22Rv1 (cell line): Measurements from ENCODE around the gene CENPW.

Experiments
- ZFX ChIP-seq: fragments of 450-650 bp; IDR thresholded peaks from 2 replicates; pipeline ENCODE4 v1.6.1; 2017; ENCODE audit warnings: antibody characterized with exemption, borderline replicate concordance
- TF ChIP-seq, protein P1 (sequence below): fragments of 450-650 bp; IDR thresholded peaks from 2 replicates; pipeline ENCODE4 v1.5.1; 2017; ENCODE audit warnings: mild to moderate bottlenecking

DNA sequence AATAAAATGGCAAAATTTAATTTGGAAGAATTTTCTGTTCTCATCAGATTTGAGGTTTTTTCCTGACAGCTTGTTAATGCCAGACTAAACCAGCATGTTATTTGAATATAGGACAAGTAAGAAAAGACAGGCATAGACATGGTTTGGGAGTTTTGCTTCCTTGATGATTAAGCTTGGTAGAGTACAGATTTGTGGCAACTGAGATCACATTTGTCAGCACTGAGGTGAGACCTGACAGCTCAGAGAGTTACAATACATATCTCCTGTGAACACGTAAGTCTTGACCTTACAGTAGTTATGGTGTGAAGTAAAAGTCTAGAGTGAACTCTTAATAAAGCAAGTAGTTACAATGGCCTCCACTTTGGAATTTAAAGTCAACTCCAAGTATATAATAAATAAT is 34.5 kb downstream of the CENPW start:
- TF ChIP-seq, protein P1, sequence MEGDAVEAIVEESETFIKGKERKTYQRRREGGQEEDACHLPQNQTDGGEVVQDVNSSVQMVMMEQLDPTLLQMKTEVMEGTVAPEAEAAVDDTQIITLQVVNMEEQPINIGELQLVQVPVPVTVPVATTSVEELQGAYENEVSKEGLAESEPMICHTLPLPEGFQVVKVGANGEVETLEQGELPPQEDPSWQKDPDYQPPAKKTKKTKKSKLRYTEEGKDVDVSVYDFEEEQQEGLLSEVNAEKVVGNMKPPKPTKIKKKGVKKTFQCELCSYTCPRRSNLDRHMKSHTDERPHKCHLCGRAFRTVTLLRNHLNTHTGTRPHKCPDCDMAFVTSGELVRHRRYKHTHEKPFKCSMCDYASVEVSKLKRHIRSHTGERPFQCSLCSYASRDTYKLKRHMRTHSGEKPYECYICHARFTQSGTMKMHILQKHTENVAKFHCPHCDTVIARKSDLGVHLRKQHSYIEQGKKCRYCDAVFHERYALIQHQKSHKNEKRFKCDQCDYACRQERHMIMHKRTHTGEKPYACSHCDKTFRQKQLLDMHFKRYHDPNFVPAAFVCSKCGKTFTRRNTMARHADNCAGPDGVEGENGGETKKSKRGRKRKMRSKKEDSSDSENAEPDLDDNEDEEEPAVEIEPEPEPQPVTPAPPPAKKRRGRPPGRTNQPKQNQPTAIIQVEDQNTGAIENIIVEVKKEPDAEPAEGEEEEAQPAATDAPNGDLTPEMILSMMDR, result no peak
- no peak for TF ChIP-seq ZFX
